ENCODE results near the gene CALML3.

Gene CALML3

DNA sequence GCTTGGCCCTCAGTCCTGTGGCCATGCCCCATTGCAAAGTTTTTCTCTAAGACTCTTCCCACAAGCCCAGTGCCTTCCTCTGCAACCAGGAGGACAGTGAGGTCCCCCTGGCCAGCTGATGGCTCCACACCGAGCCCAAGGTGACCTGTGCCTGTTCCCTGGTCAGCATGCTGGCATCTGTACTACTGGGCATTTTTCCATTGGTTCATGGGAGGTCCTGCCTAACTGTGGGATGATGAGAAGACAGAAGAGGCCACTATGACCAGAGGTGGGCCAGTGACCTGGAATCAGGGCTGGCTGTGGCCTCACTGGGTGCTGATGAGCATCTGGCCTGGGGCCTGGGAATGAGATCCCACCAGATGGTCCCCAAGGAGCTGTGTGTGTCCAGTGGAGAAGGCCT lies 20.2 kb downstream of the CALML3 start:
- Histone ChIP-seq H3K4me3 (ENCODE audit: low read length) (peak overlapping the region; percentile 10), H3K9ac (ENCODE audit: low read length) (peak overlapping the region; percentile 81), H3K36me3 (ENCODE audit: control insufficient read depth, insufficient read depth, low read length) (no peaks in the 10 kb centered on the region), H3K9me3 (ENCODE audit: control insufficient read depth, low read length) (no peaks in the 10 kb centered on the region), H3K4me1 (ENCODE audit: control insufficient read depth, insufficient read depth, low read length) (peaks cover 64% of the 10 kb centered on the region), H3K27me3 (ENCODE audit: control insufficient read depth, insufficient read depth, low read length) (no peaks in the 10 kb centered on the region)

GRCh38 chr10:5545426-5545777 lies 20.6 kb downstream of the CALML3 start:
- H3K27me3 ChIP-seq (ENCODE audit: control insufficient read depth, insufficient read depth, low read length): no peaks in the 10 kb centered on the region
- peak overlapping the region; percentile 81 for H3K9ac ChIP-seq (ENCODE audit: low read length)
- peaks cover 68% of the 10 kb centered on the region for H3K4me1 ChIP-seq (ENCODE audit: control insufficient read depth, insufficient read depth, low read length)
- H3K36me3 ChIP-seq (ENCODE audit: control insufficient read depth, insufficient read depth, low read length): no peaks in the 10 kb centered on the region
- H3K9me3 ChIP-seq (ENCODE audit: control insufficient read depth, low read length): no peaks in the 10 kb centered on the region
- H3K4me3 ChIP-seq (ENCODE audit: low read length): peak overlapping the region; percentile 10

DNA sequence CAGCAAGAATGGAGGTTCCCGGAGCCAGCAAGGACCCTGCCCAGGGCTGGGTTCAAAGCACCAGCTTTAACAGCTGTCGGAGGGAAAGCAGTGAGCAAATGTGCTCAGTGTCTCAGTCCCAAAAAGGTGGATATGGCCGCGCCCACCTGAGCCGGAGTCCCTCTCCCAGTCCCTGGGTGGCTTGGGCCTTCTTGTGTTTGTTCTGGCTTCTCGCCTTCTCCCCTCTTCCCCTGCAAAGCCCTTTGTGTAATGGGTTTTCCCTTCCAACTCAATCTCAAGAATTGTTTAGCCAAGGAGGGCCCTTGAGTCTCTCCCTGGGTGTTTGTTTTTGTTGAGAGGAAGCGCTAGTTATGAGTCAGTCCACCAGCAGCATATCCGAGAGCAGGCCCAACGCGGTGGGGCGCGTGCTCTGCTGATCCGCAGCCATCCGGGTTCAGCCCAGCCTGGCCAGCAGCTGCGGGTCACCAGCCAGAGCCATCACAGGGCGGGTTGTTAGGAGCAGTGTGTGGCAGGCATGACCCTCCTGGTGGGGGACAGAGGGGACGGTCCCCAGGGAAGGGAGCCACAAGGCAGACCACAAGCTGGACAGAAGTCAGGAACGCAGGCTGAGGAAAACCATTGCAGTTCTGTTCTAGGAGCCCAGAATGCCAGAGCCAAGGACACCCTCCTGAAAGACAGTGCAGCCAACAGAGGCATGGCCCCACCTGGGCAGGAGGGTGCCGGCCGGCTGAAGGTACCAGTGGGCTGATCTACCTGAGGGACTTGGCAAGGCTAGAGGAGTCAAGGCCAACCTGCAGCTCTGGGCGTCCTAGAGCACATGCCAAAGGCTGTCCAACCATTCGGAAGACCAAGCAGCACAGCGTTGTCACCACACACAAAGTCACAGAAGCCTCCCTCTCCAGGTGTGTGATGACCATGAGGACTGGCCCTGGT lies 21.3 kb downstream of the CALML3 start:
- H3K27me3 ChIP-seq (ENCODE audit: control insufficient read depth, insufficient read depth, low read length): no peaks in the 10 kb centered on the region
- H3K9ac ChIP-seq (ENCODE audit: low read length): peak overlapping the region; percentile 81
- peaks cover 75% of the 10 kb centered on the region for H3K4me1 ChIP-seq (ENCODE audit: control insufficient read depth, insufficient read depth, low read length)
- H3K9me3 ChIP-seq (ENCODE audit: control insufficient read depth, low read length): no peaks in the 10 kb centered on the region
- H3K4me3 ChIP-seq (ENCODE audit: low read length): peak overlapping the region; percentile 10
- H3K36me3 ChIP-seq (ENCODE audit: control insufficient read depth, insufficient read depth, low read length): no peaks in the 10 kb centered on the region

- Histone ChIP-seq H3K9ac (ENCODE audit: low read length) (peak overlapping the region; percentile 81), H3K9me3 (ENCODE audit: control insufficient read depth, low read length) (no peaks in the 10 kb centered on the region), H3K27me3 (ENCODE audit: control insufficient read depth, insufficient read depth, low read length) (no peaks in the 10 kb centered on the region), H3K36me3 (ENCODE audit: control insufficient read depth, insufficient read depth, low read length) (no peaks in the 10 kb centered on the region), H3K4me1 (ENCODE audit: control insufficient read depth, insufficient read depth, low read length) (peaks cover 85% of the 10 kb centered on the region), H3K4me3 (ENCODE audit: low read length) (peak overlapping the region; percentile 5)
These were observed 22.3 kb downstream of the CALML3 start for GRCh38 chr10:5546891-5547680.

DNA sequence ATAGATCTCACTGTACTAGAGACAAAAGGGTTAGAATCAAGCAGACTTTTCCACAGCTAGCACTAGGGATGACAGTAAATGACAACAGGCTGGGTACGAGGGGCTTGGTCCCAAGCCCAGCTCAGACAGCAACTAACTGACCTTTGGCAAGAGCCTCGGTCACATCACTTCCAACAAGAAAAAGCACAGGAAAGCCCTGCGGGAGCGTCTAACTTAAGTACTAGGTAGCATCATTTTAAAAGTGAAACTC lies 22.8 kb downstream of the CALML3 start:
- H3K9ac ChIP-seq (ENCODE audit: low read length): peak overlapping the region; percentile 81
- no peaks in the 10 kb centered on the region for H3K27me3 ChIP-seq (ENCODE audit: control insufficient read depth, insufficient read depth, low read length)
- H3K4me3 ChIP-seq (ENCODE audit: low read length): peak overlapping the region; percentile 5
- no peaks in the 10 kb centered on the region for H3K9me3 ChIP-seq (ENCODE audit: control insufficient read depth, low read length)
- no peaks in the 10 kb centered on the region for H3K36me3 ChIP-seq (ENCODE audit: control insufficient read depth, insufficient read depth, low read length)
- H3K4me1 ChIP-seq (ENCODE audit: control insufficient read depth, insufficient read depth, low read length): peaks cover 90% of the 10 kb centered on the region

GRCh38 chr10:5547931-5548660 lies 23.3 kb downstream of the CALML3 start:
- Histone ChIP-seq H3K36me3 (ENCODE audit: control insufficient read depth, insufficient read depth, low read length) (no peaks in the 10 kb centered on the region), H3K27me3 (ENCODE audit: control insufficient read depth, insufficient read depth, low read length) (no peaks in the 10 kb centered on the region), H3K9ac (ENCODE audit: low read length) (peak overlapping the region; percentile 81), H3K4me3 (ENCODE audit: low read length) (peak overlapping the region; percentile 5), H3K4me1 (ENCODE audit: control insufficient read depth, insufficient read depth, low read length) (peaks cover 95% of the 10 kb centered on the region), H3K9me3 (ENCODE audit: control insufficient read depth, low read length) (no peaks in the 10 kb centered on the region)

DNA sequence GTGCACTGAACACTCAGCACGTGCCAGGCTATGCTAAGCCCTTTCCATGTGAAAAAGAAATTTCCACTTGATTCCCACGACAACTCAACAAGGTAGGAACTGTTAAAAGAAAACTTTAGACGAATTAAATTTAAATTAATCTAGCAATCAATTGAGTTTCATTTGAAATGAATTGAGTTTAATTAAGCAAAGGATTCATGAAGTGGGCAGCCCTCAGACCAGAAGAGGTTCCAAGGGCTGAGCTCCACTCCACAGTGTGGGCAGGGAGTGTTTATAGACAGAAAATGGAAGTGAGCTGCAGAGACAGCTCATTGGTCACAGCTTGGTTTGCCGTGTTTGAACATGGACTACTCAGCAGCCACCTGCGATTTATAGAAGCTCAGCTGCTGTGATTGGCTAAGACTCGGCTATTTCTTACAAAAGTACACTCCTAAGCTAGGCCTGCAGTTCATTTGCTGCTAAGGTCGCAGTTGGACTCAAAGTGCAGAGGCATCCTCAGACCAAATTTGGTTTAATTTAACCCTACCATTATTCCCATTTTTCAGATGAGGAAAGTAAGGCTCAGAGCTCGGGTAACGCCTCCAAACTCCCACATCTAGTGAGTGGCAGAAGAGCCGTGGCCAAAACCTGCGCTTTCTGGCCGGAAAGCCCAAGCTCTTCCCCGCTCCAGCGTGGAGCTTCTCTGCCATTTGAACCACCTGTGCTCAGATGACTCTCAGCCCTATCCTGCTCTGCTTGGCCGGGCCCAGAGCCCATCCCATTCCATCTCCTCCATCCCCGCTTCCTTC lies 24.9 kb downstream of the CALML3 start:
- H3K4me1 ChIP-seq (ENCODE audit: control insufficient read depth, insufficient read depth, low read length): peaks cover 99% of the 10 kb centered on the region
- no peaks in the 10 kb centered on the region for H3K9me3 ChIP-seq (ENCODE audit: control insufficient read depth, low read length)
- no peaks in the 10 kb centered on the region for H3K27me3 ChIP-seq (ENCODE audit: control insufficient read depth, insufficient read depth, low read length)
- H3K4me3 ChIP-seq (ENCODE audit: low read length): no peak overlapping the region
- no peaks in the 10 kb centered on the region for H3K36me3 ChIP-seq (ENCODE audit: control insufficient read depth, insufficient read depth, low read length)
- peak overlapping the region; percentile 81 for H3K9ac ChIP-seq (ENCODE audit: low read length)

GRCh38 chr10:5550250-5550545 lies 25.4 kb downstream of the CALML3 start:
- Histone ChIP-seq H3K36me3 (ENCODE audit: control insufficient read depth, insufficient read depth, low read length) (no peaks in the 10 kb centered on the region), H3K4me1 (ENCODE audit: control insufficient read depth, insufficient read depth, low read length) (peaks cover 99% of the 10 kb centered on the region), H3K27me3 (ENCODE audit: control insufficient read depth, insufficient read depth, low read length) (no peaks in the 10 kb centered on the region), H3K9me3 (ENCODE audit: control insufficient read depth, low read length) (no peaks in the 10 kb centered on the region), H3K4me3 (ENCODE audit: low read length) (no peak overlapping the region), H3K9ac (ENCODE audit: low read length) (no peak overlapping the region)

DNA sequence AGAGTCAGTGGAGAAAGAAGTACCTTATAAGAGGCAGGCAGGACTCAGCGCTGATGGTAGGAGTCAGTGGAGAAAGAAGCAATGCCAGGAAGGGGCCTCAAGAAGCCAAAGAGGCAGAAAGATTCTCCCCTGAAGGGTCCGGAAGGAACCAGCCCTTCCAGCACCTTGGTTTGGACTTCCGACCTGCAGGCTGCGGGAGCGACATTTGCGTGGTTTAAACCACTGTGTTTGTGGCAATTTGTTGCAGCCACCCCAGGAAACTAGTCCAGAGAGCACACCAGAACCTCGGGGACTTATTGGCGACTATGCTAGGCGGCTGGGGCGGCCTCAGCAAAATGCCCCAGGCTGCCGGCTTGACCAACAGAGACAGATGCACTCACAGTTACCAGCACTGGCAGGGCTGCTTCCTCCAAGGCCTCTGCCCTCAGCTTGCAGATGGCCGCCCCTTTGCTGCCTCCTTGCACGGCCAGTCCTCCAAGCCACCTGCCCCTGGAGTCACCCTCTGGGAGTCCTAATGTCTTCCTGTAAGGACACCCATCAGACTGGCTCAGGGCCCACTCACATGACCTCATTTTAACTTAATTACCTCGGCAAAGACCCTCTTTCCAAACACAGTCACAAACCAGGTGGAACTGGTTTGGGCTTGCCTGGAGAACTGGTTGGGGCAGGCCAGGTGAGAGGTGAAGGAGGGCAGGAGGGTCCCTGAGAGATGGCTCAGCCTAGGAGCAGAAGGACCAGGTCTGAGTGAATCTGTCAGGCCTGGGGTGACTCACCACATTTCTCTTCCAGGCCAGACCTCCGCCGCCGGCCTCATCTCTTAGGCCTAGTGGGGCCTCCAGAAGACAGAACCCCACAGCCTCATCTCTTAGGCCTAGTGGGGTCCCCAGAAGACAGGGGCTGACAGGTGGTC lies 26.1 kb downstream of the CALML3 start:
- Histone ChIP-seq H3K27me3 (ENCODE audit: control insufficient read depth, insufficient read depth, low read length) (no peaks in the 10 kb centered on the region), H3K9me3 (ENCODE audit: control insufficient read depth, low read length) (no peaks in the 10 kb centered on the region), H3K9ac (ENCODE audit: low read length) (no peak overlapping the region), H3K4me3 (ENCODE audit: low read length) (no peak overlapping the region), H3K36me3 (ENCODE audit: control insufficient read depth, insufficient read depth, low read length) (no peaks in the 10 kb centered on the region), H3K4me1 (ENCODE audit: control insufficient read depth, insufficient read depth, low read length) (peaks cover 93% of the 10 kb centered on the region)

DNA sequence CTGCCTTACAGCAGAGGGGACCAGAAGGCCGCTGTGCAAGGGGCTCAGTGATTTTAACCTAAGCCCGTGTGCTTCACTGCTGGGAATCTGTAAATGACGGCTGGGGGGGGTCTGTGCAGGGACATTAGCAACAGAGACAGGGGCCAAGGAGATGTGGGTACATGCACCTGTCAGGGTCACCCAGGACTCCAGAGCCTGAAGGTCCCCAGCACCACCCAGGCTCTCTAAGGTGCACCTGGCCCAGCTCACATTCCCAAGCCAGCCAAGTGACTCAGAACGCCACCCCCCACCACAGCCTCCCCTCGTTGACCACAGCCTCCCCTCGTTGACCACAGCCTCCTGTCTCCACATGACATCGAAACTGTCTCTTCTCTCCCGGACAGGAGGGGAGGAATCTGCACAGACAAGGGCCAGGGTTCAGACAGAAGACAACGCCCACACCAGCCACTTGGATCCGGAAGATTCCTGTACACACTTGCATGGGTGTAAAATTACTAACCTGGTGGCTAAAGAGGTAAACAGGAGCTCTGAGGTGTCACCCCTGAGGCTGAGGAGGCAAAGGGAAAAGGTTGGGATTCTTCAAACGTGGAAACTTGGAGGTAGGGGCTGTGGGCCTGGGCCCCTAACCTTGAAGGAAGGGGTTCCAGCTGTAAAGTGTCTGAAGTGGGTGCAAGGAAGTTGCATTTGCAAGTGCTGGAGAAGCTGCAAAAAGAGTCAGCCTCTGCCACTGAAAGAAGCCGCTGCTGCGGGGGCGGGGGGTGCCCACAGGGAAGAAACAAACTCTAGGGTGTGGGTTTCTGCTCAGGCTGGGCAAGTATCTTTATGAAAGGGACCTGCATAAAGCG lies 27.0 kb downstream of the CALML3 start:
- Histone ChIP-seq H3K9me3 (ENCODE audit: control insufficient read depth, low read length) (no peaks in the 10 kb centered on the region), H3K36me3 (ENCODE audit: control insufficient read depth, insufficient read depth, low read length) (no peaks in the 10 kb centered on the region), H3K9ac (ENCODE audit: low read length) (no peak overlapping the region), H3K4me3 (ENCODE audit: low read length) (no peak overlapping the region), H3K27me3 (ENCODE audit: control insufficient read depth, insufficient read depth, low read length) (no peaks in the 10 kb centered on the region), H3K4me1 (ENCODE audit: control insufficient read depth, insufficient read depth, low read length) (peaks cover 84% of the 10 kb centered on the region)

Measured in mucosa of stomach (tissue), 1 donor.